Middle frontal gyrus (tissue), 1 donor: ENCODE measurements around the gene DCAF8.
"Not testable (repeated sequence)": the region's sequence is repeated elsewhere in the genome, so short reads cannot be mapped to it uniquely, and the experiment has no call there.

ENCODE experiments used
- DNase-seq: peaks from one replicate; pipeline ENCODE4 v3.0.0-alpha.2; 2015; ENCODE audit warnings: low spot score; ENCODE audit errors: extremely low spot score

The DCAF8 gene

DNA sequence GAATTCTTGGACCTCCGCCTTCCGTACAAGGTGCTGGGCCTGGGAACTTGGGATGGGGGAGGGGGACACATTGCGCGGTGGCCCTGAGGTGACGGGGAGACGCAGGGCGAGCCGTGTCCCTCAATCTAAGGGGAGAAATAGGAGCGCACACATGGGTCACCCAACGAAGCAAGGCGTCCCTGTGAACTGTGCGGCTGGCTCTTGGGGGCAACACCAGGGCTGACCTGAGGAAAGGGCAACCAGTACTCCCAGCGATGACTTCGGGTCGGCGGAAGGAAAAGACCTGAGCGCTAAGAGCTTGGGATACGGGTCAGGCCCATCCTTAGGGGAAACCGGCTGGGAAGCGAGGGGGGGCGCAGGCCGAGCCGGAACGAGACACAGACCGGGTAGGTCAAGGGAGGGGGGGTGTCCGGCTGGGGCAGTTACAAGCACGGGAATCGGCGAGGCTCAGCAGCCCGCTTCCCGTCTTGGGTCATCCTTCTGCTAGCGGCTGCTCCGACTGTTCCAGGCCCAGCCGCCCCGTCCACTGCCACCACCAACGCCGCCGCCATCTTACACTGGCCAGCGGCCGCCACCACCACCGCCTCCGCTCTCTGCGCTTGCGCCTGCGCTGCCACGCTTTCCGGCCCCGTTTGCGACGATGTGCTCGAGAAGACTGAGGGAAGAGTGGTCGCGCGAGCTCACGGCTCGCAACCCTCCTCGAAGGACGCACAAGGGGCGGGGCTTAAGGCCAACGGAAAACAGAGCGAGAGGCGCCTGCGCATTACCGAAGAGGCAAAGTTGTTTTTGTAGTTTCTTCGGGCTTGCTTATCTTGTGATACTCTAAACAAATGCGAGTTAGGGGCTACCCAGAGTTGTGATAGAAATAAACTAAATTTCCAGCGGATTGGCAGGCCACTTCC is at the start of gene DCAF8:
Gene DCAF8 (minus strand): TSS at position 657 of the 902 bp plus-strand sequence. CDS start 18,541 bp downstream, outside the sequence.
- DNase-seq: peak; percentile 97

DNA sequence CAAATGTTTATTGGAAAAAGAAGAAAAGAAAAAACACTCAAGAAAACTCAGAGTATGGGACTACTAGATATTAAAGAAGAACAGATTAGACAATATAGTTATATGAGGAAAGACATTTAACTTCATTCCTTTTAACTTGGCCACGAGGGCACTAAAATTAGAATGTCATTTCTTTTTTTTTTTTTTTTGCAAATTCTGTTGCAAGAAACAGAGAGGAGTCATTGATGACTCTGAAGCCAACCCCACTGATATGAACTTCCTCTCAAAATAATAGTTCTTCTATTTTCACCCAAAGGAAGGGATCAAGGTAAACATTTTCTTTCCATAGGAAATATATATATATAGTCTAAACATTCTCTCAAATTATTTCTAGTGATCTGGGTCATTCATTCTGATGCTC is 47.2 kb upstream of the DCAF8 start:
- DNase-seq: no peak

DNA sequence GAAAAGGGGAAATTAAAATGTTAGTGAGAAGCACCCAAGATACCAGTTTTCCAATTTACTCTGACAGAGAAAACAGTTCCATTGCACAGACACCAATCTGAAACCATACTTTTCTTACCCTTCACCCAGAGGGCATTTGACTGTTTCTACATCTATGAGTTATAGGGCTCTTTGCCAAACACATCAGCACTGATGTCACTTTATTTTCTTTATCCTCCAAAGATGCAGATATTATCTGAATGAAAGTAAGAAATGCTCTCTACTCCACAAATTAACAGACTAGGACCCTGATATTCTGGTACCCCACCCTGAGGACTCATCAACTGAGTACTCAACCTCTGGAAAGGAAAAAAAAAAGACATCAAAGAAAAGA is 46.8 kb upstream of the DCAF8 start:
- DNase-seq: no peak

DNA sequence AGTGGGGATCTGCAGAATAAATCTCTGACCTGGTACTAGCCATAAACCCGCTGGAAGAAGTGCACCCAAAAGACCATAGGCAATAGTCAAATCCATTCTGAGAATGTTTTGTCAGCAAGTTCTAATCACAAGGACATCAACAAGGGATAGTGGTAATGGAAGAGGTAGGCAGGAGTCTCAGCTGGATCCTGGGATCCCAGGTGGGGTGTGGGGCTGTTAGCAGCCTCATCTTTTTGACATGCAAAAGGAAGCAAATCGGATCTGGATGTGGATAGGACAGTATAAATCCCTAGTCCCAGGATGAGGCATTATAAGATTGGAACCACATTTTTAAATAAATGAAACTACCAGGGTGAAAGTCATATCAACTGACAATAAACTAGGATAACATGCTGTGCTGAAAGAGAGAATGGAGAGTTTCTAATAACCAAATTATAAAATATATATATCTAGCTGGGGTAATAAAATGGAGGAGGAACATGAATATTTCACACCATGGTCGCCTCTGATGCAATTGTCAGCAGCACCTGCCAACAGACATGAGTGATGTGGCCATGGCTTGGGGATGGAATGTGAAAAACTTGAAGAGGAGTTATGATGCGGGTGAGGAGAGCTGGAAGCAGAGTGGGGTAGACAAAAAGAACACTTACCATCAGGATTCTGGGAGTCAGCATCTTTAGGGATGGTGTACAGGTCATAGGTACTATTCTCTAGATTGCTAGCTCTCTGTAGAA is 46.3 kb upstream of the DCAF8 start:
- DNase-seq: no peak

DNA sequence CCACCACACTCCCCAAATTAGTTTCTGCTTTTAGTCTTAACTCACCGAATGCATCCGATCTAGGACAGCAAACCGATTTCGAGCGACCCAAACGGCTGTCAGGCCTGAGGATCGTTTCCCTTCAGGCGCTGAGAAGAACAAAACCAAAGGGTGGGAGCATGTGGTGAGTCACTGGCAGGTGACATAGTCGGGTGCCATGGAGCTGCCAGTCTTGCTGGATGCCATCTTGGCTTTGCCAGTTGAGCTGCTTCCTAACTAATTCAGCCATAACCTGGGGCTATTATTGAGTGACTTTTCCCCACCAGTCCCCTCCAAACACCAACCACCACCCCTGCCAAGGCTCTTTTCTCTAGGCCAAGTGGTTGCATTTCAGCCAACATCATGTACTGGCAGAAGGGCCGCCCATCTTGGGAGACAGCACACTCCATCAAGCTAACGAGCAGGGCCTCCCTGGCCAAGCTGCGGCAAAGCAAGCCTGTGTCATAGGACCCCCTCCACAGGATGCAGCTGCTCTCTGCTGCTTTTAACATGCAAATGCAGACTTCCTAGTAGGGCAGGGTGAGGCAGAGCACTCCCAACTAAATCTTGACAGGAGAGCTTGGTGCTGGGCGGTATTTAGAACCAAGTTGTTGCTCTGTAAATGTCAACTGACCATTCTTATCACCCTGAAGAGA is 44.9 kb upstream of the DCAF8 start:
- DNase-seq: no peak

DNA sequence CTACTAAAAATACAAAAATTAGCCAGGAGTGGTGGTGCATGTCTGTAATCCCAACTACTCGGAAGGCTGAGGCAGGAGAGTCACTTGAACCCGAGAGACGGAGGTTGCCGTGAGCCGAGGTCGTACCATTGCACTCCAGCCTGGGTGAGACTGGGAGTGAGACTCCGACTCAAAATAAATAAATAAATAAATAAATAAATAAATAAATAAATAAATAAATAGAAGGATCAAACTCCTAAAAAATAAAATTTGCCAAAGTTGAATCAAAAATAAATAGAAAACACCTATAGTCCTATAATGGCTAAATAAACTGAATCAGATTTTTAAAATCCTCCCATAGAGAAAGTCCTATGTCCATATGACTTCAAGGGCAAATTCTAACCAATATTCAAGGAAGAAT is 37.8 kb upstream of the DCAF8 start:
- no peak for DNase-seq

DNA sequence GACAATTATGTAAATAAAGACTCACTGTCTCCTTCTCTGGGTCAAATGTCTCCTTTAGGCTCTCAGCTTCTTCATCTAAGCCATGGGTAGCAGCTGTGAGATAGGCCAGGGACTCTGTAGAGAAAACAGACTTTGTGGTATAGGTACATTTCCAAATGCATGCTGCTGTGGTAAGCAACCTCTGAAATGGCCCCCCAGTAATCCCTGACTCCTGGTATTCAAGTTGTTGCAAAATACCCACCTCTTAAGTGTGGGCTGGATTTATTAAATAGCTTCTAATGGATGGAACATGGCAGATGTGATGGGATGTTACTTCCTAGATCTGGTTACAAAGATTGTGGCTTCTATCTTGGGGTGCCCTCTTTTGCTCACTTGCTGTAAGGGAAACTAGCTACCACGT is 33.7 kb upstream of the DCAF8 start:
- DNase-seq: no peak

DNA sequence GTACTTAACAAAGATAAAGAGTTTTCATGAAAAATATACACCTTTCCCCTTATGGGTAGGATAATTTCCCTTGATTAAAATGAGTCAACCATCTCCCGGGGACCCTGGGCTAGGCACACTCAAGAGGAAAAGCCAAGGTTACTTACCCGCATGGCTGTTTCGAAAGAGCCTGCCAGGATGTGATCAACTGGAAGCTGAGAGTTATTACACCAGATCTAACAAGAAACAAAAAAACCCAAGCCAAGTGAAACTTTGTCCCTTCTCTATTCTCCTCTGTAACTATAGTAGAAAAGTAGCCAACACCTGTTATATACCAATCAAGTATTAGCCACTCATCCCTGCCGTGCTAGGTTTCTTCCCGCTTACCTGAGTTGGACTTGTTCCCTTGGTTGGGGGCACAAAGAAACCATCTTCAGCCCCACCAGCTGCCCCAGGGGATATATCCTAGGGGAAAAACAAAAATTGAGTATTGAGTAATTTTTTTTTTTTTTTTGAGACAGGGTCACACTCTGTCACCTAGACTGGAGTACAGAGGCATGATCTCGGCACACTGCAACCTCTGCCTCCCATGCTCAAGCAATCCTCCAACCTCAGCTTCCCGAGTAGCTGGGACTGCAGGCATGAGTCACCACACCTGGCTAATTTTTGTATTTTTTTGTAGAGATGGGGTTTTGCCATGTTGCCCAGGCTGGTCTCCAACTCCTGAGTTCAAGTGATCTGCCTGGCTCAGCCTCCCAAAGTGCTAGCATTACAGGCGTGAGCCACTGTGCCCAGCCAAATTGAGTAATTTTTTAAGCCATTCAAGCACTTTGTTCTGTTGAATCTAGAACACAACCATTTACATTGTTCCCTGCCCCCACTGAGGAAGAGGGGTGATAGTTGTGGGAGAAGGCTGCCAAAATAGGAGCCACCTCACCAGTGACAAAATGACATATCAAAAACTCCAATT is 30.9 kb upstream of the DCAF8 start:
- no peak for DNase-seq

DNA sequence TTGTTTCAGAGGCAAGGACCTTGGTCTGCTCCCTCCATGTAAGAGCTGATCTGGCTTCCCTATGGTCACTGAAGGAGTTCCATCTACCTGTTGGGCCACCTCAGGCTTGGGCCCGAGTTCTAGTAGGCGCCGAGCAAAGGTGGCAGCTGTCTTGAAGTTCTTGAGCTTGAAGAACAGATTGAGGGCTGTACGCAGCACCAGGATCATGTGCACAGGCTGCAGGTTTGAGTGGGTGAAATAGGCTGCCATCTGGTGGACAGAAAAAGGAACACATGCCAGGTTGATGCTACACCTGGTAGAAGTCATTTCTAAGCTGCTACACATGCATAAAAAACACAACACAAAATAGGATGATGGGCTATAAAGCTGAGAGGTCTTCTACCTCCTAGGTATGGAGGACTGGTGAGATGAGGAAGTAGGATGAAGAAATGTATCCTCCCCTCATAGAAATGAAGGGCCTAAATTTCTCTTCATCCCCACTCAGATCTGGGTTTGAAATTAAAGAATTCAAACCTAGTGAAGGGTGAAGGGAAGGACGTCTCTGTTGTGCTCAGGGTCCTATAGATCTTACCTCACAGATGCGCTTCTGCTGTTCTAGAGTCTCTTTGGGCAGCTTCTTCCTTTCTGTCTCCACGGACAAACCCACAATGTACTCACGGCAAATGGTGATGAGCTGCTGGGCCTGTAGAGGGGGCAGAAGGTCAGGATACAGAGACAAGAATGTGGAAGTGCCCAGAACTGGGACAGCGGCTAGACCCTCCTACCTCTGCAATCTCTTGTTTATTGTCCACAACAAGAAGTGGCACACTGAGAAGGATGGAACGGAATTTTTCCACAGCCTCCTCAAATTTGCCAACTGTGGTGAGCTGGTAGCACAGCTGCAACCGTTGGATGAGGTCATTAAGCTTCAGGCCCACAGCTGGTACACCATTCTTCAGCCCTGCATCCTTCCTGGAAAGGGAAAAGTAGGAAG is 29.2 kb upstream of the DCAF8 start:
- DNase-seq: peak; percentile 53

DNA sequence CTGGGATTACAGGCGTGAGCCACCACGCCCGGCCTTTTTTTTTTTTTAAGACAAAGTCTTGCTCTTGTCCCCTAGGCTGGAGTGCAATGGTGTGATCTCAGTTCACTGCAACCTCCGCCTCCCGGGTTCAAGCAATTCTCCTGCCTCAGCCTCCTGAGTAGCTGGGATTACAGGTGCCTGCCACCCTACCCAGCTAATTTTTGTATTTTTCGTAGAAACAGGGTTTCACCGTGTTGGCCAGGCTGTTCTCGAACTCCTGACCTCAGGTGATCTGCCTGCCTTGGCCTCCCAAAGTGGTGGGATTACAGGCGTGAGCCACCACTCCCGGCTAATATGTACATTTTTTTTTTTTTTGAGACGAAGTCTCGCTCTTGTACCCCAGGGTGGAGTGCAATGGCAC is 25.4 kb upstream of the DCAF8 start:
- not testable (repeated sequence) for DNase-seq

DNA sequence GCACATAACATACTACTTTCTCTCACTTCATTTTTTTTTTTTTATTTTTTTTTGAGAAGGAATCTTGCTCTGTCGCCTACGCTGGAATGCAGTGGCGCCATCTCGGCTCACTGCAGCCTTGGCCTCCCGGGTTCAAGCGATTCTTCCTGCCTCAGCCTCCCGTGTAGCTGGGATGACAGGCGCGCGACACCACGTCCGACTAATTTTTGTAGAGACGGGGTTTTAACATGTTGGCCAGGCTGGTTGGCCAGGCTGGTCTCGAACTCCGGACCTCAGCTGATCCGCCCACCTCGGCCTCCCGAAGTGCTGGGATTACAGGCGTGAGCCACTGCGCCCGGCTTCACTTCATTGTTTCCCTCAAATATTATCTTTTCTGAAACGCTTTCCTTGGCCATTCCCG is 23.2 kb upstream of the DCAF8 start:
- no peak for DNase-seq

DNA sequence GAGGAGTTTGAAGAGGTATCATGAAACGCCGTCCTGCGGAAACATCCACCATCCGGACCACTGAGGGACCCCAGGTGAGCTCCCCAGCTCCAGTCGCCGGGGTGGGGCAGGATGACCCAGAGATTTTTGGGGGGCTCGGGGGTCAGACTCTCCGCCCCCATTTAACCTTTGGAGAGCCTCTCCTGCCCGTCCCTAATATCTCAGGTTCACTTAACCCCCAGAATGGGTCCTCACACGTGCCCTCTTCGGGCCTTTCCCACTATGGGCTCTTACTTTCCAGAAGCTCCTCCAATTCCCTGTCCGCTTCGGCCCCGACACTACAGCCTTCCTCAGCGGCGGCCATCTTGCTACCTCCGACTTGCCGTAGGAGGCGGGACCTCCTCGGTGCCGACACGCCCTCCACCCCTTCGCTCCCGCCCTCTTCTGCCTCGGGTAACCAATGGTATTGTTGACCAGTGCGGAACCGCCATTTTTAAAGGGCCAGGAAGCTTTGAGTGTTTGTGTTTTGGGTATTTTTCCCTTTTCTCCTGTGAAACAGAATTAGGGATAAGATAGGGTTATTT is 22.5 kb upstream of the DCAF8 start, which contains the start of gene PEX19:
Gene PEX19 (minus strand): TSS at position 352 of the 563 bp plus-strand sequence. CDS start 9 bp downstream, at position 343.
- peak; percentile 86 for DNase-seq

DNA sequence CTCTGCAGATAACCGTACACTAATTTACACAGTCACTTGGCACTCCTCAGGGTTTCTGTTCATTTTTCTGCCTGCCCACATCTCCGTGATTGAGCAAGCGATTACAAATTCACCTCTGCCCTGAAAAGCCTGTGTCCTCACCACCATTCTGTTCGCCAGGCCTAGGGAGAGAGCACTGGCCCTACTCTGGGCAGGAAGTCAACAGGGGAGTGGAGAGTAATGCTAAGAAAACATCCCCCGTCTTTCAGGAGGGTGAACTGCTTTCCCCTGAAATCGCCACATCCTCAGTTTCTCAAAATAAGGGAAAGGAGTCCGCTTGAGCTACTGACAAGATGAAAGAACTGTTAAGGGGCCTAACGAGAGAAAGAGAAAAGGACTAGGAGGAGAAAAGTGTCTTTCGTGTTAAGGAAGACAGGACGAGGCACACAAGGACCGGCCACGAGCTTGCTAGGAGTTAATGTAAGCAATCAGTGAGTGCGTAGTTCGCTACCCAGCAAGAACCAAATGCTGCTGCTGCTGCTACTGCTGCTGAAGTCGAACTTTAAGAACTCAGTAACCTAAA is 22.0 kb upstream of the DCAF8 start:
- DNase-seq: no peak

DNA sequence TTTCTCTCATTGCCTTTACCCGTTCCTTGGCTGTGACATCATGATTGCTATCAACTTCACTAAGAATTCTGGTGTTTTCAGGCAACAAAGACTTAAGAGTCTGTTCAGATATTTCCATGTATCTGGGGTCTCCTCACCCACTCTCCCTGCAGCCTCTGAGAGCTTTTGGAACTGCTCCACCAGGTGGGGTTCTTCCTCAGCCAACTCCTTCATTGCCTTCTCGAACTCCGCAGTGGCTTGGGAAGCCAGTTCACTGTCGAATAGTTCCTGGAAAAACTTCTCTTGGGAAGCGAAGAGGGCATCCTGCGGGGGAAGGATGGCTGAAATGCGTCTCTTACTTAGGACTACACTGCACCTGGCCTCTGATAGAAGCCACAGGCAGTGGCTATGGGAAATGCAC is 20.5 kb upstream of the DCAF8 start:
- DNase-seq: no peak

DNA sequence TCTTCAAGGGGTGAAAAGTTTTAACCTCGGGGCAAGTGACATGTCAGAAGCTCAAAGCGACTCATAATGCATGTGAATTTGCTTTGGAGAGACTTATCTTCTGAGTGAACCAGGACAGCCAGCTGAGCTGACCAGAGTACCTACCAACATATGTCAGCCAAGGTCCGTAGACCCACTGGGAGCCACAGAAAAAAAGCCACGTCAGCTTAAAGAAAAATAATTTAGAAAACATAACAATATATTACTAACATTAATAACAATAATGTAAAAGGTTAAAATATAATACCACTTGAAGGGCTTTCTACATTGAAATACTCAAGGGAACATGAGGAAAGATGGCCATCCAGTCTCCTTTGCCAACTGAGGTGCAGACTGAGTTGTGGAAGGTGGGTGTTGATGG is 15.6 kb upstream of the DCAF8 start:
- no peak for DNase-seq

DNA sequence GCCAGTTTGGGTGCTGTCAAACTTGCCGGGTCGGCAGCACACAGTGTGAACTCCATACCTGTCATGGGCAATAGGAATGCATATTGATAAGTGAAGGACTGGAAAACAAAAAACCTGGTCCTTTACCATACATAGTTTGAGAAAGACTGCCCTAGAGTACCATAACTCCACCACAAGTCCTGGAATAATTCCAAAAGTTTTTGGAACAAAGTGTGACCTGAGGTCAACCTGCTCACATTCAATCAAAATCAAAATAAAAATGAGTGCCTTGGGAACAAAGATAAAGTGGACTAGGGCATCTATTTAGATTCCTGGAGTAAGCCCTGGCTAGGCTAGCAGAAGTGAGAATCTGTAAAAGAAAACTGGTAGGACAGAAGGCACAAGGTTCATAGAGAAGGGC is 15.0 kb upstream of the DCAF8 start:
- no peak for DNase-seq

DNA sequence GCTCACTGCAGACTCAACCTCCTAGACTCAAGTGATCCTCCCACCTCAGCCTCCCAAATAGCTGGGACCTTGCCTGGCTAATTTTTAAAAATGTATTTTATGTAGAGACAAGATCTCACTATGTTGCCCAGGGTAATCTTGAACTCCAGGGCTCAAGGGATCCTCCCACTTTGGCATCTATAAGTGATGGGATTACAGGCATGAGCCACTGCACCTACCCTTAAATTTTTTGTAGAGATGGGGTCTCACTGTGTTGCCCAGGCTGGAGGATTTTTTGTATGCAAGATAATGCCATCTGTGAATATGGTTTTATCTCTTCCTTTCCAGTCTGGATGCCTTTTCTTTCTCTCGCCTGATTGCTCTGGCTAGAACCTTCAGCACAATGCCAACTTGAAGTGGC is 8.7 kb upstream of the DCAF8 start:
- DNase-seq: no peak

DNA sequence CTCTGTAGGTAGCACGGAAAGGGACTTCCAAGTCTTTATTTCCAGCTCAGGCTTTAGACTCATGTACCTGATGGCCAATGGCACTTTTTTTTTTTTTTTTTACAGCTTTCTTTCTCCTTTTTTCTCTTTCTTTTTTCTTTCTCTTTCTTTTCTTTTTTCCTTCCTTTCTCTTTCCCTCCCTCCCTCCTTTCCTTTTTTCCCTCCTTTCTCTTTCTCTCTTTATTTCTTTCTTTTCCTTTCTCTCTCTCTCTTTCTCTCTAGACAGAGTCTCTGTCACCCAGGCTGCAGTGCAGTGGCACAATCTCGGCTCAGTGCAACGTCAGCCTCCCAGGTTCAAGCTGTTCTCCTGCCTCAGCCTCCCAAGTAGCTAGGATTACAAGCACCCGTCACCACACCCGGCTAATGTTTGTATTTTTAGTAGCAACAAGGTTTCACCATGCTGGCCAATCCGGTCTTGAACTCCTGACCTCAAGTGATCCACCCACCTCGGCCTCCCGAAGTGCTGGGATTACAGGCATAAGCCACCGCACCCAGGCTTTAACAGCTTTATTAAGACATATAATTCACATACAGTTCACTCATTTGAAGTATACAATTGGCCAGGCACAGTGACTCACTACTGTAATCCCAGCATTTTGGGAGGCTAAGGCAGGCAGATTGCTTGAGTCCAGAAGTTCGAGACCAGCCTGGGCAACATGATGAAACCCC is 5.1 kb upstream of the DCAF8 start:
- DNase-seq: no peak
